HG02981 (cell line): ENCODE results near the gene AAK1.

Experiments
- ATAC-seq: cut with Tn5 transposase; IDR thresholded peaks from one replicate; pipeline ENCODE4 v1.9.1; 2021; ENCODE audit warnings: mild to moderate bottlenecking, moderate library complexity; ENCODE audit not compliant: unreplicated experiment

The AAK1 gene

DNA sequence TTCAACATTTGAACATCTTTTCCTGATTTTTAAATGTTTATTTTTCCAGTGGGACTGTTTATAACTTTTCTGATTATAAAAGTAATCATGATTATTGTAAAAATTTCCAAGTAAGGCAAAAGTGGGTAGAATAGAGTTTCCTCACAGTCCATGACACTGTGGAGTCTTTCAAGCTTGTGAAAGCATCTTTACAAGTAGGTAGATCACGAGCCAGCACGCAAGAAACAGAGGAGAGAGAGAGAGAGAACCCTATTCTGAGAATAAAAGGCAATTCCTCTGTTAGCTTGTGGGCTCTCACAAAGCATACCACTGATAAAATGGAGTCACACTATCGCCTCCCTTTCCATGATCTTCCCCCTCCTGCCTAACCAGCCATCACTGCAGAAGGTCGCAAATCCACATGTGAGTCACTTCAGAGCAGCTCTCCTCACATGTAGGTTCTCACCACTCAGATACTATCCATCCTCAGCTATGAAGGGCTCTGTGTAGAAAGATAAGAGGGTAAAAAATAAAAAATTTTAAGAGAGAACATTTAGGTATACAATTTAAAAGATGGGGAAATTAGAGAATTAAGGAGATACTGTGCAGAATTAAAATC, 40.3 kb downstream of the AAK1 start:
- no peak for ATAC-seq

DNA sequence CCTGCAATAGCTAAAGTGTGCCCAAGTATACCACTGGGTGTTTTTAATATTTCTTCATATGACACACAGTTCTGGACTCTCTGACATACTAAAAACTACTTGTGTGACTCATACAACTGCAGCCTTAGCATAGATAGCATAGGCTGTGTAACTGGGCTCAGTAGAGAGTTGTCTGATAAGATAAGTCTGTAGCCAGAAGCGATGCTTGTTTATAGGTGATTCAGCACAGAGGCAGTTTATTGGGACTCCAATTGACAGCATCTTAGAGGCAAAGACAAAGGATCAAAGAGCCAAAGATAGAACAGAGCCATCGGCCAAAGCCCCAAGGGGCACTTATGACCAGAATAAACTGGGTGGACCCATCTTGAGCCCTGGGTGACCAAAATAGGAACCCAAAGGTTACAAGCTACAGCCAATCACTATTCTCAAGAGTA, 42.3 kb downstream of the AAK1 start:
- ATAC-seq, result no peak

DNA sequence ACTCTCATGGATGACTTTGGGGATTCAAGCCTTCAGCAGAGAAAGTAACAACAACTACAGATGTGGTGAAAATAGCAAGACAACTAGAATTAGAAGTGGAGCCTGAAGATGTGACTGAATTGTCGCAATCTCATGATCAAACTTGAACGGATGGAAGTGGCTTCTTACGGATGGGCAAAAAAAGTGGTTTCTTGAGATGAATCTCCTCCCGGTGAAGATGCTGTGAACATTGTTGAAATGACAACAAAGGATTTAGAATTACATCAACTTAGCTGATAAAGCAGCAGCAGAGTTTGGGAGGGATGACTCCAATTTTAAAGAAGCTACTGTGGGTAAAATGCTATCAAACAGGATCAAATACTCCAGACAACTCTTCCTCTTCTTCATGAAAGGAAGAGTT, 43.1 kb downstream of the AAK1 start:
- no peak for ATAC-seq

DNA sequence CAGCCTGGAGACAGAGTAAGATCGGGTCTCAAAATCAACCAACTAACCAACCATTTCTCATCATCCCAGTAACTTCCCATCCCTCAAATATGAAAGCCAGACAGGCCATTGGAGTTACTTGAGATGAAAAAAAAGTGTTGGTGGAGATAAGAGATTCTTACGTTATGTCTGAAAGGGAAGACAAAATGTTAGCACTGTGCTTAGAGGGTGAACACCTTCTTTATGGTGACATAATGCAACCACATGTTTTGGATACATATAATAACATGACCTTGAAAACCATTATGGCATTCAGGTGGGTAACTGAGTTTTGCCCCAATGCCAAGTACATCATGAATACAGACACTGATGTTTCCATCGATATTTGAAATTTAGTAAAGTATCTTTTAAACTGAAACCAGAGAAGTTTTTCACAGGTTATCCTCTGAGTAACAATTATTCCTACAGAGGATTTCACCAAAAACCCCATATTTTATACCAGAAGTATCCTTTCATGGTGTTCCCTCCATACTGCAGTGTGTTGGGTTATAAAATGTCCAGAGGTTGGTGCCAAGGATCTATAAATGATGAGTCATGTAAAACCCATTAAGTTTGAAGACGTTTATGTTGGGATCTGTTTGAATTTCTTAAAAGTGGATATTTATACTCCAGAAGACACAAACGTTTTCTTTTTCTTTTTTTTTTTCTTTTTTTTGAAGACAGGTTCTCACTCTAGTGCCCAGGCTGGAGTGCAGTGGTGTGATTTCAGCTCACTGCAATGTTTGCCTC, 45.5 kb downstream of the AAK1 start:
- ATAC-seq, result no peak

DNA sequence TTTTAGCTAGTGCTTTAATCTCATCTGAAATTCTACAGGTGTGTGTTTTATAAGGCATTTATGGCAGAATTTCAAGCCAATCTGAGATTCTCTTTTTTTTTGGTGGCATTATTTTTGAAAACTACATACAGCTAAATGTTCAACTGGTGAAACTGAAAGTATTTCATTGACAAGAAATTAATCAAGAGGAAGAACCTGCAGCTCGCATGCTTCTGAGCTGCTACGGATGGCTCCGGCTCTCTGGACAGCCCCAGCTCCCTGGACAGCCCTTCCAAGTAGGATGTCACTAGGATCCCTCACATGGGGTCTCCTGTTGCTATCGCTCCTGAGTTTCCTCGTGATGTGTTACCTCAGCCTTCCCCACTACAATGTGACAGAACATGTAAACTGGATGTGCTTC, 46.4 kb downstream of the AAK1 start:
- ATAC-seq, result no peak

DNA sequence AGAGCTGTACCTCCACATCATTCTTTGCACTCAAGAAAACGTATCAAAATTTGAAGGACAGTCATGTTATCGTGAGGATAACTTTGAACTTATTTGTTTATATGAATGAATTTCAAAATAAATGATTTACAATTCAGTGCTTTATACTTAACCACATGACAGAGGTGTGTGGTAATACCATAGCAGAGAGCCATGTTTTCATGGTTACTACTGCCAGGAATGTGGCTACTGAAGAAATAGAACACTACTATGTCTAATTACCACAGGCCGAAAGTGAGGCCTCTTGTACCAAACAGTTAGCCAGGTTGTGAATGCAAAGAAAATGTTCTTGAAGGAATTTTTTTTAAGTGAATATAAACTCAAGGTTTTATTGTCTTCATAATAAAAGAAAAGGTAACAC, 49.2 kb downstream of the AAK1 start:
- no peak for ATAC-seq

DNA sequence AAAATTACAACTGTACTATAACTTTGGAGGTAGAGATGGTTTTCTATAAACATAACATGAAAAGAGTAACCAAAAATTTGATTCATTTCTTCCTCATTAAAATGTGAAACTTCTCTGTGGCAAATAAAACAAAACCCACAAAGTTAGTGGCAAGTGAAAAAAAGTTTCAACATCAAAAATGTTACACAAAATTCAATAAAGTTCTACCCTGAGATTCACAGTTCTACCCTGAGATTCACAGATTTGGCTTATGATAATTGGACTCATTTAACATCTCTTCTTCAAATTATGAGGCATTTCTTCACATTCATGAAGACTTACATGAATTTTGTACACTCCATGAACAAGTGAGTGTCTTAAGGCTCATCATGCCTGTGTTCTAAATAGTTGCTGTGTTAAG, 51.0 kb downstream of the AAK1 start:
- ATAC-seq, result no peak

DNA sequence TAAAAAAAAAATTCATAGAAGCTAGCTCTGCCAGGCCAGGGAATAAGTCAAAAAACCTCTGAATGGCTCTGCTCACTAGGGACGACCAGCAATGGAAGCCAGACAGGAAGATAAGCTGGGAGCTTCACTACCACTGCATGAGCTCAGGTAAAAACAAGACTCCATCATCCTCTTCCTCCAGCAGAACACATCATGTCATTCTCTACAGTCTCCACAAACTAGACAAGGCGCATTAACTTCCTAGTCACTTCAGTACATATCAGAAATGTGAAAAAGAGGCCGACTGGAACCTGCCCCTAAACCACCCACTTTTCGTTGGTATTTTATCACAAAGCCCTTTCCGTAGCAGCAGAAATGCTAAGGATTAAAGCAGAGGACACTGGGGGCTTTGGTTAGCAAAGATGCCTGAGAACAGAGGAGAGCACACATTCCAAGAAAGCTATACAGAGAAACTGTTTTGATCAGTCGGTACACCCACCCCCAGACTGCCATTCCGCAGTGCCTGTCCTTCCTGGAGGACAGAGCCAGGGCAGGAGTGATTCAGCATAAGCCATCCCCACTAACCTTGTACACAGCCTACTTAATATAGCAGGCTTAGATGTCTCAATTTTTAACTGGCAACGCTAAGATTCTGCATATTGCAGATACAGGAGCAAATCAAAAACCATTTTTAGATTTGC, 53.4 kb downstream of the AAK1 start:
- ATAC-seq, result no peak

DNA sequence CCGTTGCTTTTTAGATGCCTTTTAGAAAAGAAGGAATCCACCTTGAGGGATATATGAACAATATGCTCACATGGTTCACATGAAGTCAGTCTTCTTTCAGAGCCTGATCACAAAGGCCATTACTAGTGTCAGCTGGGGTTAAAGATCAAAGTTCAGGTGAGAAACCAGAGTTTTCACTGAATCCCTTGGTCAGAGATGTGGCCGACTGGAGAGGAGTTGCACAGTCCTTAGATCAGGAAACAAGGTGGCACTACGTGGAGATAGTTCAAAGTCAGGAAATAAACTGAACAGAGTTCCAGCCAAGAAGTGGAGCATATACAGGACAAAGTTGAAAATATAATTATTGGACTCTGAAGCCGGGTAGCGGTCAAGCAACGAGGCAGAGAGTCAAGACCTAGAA, 54.6 kb downstream of the AAK1 start:
- ATAC-seq, result no peak

DNA sequence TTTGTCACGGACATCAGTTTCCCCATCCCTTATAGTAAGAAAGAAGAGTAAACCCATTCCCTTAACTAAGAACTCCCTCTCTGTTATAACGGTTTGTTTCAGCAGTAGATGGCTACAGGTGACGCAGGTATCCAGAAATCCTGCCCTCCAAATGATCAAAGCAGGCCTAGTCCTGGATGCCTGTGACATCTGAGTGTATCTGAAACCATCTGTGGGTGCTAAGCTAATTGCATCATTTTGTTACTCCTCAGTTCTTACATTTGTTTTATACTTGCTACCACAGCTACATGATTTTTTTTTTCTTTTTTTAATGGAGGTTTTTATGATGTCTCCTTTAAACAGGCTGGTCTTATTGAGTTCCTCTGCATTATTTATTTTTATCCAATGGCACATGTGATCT, 55.1 kb downstream of the AAK1 start:
- ATAC-seq, result no peak

DNA sequence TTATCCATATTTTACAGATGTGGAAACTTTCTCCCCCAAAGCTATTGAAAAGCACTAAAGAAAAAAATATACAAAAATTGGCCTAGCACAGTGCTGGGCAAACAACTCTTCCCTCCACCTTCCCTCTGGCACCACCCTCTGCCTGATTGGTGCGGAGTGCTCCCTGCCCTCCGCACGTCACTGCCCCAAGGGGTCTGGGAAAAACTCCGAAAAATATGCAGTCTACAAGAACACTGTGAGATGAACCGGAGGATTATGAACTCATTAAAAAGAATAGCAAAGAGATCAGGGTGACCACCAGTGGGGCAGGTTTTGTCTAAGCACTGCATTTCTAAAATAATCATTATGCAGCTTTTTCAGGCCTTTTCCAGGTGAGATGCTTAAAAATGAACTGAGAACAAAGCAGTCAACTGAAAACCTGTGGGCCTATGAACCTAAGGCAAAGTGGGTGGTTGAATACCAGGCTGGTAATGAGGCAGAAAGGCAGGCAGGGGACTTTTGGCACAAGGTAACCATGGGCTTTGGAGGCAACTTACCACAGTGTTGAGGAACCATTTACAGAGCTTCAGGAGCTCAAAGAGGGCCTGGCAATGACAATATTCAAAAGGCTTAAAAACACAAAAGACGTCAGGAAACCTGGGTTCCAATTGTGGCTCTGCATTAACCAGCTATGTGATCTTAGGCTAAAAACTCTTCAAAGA, 57.5 kb downstream of the AAK1 start:
- no peak for ATAC-seq

DNA sequence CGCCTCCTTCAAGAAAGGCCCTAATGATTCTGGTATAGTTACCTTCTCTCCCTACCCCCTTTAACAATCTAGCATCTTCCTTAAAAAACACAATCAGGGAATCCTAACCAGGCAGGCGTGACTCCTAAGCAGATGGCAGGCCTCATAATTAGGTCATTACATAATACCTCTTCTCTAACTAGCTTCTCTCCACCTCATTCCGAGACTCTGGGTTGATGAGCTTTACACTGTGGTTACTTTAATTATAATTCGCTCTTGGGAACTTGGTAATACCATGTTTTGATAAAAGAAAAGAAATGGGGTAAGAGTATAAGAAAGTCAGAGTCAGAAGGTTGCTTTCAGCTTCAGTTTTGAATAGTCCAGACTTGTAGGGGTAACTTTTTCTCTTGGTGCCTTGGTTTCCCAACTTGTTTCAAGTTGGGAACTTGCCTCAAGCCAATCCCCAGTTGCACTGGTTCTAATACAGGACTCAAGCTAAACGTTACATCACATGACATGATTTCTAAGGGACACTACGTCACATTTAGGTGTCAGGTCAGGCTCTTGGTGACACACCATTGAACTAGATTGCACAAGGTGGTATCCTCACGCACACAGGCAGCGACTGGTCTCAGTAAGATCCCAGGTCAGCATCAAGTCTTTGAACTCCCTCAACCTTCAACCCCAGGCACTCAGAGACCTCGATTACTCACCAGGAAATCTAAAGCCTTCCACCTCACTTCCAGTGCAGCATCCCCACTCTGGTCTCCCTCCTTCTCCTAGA, 59.2 kb downstream of the AAK1 start:
- no peak for ATAC-seq

DNA sequence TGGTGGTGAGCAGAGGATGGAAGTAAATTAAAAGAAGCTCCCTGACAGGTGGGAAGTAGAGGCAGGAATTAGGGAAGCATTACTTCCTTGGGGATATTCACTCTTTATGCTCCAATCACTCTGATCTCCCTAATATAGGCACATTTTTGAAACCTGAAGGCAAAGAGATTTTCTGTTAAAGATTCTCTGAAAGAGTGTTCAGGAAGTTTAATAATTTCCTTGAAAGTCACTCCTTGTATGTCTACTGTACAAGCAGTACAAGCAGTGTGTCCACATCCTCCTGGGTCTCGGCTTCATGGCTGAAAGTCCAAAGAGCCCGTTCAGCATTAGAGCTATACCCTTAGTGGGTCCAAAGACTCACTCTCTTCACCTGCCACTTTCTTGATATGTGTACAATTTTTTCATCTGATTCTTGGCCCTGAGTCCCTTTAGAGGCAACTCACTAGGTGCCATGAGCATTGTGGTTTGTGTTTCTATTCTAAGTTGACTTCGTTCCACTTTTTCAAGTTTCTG, 60.2 kb downstream of the AAK1 start:
- no peak for ATAC-seq

DNA sequence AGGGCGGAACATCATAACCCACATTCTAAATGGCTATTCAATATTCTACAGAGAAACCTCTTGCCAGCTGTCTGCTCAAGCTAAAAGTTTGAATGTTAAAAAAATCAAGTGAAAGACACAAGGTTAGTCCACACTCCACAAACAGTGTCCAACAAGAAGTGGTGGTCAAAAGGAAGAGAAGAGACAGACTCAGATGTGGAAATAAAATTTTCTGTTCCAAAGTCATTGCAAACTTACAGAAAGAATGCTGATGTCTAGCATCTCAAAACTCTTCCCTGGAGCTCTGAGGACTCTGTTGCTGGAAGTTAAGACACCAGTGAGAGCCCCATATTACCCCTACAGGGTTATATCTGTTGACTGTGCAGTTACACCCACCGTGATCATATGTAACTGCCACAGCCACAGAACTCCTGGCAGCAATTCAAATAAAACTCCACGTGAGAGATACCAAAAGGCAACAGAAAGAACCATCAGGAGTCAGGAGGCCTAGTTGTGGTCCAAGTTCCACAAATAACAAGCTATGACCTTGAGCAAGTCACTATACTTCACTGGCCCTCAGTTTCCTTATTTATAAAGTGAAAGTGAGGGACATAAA, 60.9 kb downstream of the AAK1 start:
- ATAC-seq, result no peak

DNA sequence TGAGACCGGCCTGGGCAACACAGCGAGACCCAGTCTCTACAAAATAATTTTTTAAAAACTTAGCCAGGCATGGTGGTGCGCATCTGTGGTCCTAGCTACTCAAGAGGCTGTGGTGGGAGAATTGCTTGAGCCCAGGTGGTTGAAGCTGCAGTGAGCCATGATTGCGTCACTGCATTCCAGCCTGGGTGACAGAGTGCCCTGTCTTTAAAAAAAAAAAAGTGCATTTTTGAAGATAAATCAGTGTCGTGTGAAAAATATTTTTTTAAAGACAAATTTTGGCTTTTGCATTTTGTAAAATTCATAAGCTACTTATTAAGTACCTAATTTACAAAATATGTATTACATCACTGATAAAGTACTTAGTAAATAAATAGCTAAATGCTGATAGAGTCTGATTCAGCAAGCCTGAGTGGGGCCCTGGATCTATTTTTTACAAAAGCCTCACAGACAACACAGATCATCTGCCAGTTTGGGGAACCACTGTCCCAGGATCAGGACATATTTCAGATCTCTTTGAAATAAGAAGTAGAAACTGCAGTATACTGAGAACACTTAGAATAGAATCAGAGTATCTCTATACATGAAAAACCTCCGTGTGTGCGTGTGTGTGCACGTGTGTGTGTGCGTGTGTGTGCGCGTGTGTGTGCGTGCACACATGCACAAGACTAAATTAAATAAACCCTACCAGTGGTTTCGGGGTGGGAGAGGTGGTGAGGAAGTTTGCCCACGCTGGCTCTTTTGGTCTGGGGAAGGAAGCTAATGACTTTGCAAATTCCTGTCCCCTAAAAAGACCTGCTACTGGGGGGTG, 61.6 kb downstream of the AAK1 start:
- no peak for ATAC-seq

DNA sequence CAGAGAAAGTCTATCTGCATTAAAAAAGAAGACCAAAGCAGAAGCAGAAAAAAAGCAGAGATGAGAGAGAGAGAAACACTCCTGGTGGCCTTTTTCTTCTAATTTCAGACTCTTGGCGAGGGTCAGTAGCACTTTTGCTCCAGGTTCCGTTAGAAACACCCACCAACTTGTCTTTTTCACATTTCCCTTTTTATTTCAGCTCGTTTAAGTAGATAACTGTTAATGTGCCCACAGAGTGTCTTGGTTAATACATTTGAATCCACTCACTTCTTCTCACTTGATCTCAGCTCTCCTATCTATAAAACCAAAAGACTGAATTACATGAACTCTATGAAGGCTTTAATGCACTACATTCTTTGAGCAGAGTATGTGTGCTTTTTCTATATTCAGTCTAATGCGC, 63.1 kb downstream of the AAK1 start:
- no peak for ATAC-seq

DNA sequence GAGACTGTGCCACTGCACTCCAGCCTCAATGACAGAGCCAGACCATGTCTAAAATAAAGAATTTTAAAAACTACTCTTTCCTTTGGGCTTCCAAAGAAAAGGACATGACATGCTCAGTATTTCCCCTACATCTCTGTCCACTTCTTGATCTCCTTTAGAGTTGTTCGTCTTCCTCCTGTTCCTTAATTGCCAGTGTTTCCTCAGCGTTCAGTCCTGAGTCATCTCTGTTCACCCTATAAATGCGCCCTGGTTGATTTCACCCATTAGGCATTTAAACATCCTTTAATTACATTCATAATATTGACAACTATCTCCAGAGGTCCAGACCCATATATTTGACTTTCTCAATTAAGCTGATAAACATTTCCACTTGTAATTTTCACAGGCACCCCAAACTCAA, 64.0 kb downstream of the AAK1 start:
- ATAC-seq, result no peak

DNA sequence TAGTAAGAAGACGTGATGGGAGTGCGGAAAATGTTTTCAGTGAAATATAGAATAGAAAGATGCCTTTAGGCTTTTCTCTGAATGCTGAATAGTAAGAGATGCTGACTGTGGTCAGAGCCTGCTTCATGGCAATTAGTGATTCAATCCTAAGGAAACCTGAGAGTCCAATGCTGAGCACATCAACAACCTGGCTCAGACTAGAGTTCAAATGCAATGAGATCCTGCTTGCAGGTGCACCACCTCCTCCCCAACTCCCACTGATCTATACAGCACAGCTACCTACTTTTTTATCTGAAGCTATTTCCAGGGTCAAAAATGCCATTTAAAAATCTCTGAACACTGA, 65.4 kb downstream of the AAK1 start:
- no peak for ATAC-seq

DNA sequence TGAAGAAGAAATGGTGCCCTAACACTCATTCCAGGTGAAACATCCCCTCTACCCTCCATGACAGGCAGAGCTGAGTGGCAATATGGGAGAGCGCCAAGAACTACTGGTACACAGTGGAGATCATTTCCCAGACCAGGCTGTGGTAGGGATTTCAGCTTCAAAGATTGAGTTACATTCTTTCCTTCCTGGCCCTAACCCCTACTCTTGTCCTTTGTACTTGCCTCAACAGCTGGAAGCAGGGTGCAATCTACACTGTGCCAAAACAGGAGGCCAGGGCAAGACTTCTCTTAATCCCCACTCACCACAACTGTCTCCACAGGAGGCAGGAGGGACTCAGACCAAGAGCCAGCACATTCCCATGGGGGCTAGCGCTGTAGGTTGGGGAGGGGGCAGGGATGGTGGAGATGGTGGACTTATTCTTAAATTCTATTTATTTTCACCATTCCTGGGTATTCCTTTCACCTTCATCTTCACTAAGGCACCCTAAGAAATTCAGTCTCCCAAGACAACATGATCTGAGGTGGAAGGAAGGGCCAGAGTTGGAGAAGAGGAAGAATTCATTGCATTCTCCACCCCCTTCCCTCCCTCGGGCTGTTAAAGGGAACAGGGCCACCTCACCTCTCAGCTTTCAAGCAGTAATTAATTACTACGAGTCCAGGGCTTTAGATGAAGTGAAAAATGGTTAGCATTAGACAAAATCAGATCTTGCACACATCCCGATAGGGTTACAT, 65.9 kb downstream of the AAK1 start:
- no peak for ATAC-seq
